Trophoblast cell (in vitro differentiated cells and primary cell): ENCODE results near the gene DTX4.
A peak's percentile ranks its signal among the peaks of the same experiment; 100 is the strongest.

Experiments
- DNase-seq, 2 donors: peaks; one replicate each; pipeline ENCODE4 v3.0.0-alpha.2; 2016
- H2AFZ ChIP-seq: 2 replicates; pipeline ENCODE4 v1.6.1; 2013; ENCODE audit warnings: low read length, moderate library complexity, mild to moderate bottlenecking; ENCODE audit not compliant: insufficient read depth, poor library complexity
- H2AK5ac ChIP-seq: 2 replicates; pipeline ENCODE4 v1.6.1; 2013; ENCODE audit warnings: mild to moderate bottlenecking, low read length
- H2BK120ac ChIP-seq: 2 replicates; pipeline ENCODE4 v1.6.1; 2013; ENCODE audit warnings: low read length, mild to moderate bottlenecking, moderate library complexity; ENCODE audit not compliant: insufficient read depth, poor library complexity
- H2BK12ac ChIP-seq: 2 replicates; pipeline ENCODE4 v1.6.1; 2013; ENCODE audit warnings: mild to moderate bottlenecking, low read length, moderate library complexity
- H2BK5ac ChIP-seq: 2 replicates; pipeline ENCODE4 v1.6.1; 2013; ENCODE audit warnings: low read length, low read depth, moderate library complexity, mild to moderate bottlenecking; ENCODE audit not compliant: poor library complexity
- H3K14ac ChIP-seq: 2 replicates; pipeline ENCODE4 v1.6.1; 2013; ENCODE audit warnings: mild to moderate bottlenecking, low read length
- H3K18ac ChIP-seq: 2 replicates; pipeline ENCODE4 v1.6.1; 2013; ENCODE audit warnings: mild to moderate bottlenecking, low read length
- H3K23ac ChIP-seq: 2 replicates; pipeline ENCODE4 v1.6.1; 2013; ENCODE audit warnings: low read length
- H3K27ac ChIP-seq: 2 replicates; pipeline ENCODE4 v1.5.1; 2013; ENCODE audit warnings: low read depth, mild to moderate bottlenecking, inconsistent platforms, low read length, moderate library complexity
- H3K27me3 ChIP-seq: 2 replicates; pipeline ENCODE4 v1.6.1; 2013; ENCODE audit warnings: inconsistent platforms, mild to moderate bottlenecking, low read length, moderate library complexity; ENCODE audit not compliant: insufficient read depth
- H3K36me3 ChIP-seq, 2 experiments: 1 replicate in 1 of 2; 2 replicates in 1 of 2; pipeline ENCODE4 v1.6.1; 2013; ENCODE audit warnings: low read length in 2 of 2, mild to moderate bottlenecking in 2 of 2, moderate library complexity in 1 of 2; ENCODE audit not compliant: insufficient read depth in 2 of 2, control insufficient read depth in 1 of 2
- H3K4ac ChIP-seq: 2 replicates; pipeline ENCODE4 v1.6.1; 2013; ENCODE audit warnings: low read depth, mild to moderate bottlenecking, low read length, moderate library complexity
- H3K4me1 ChIP-seq, 2 experiments: 1 replicate in 1 of 2; 2 replicates in 1 of 2; pipeline ENCODE4 v1.6.1; 2013; ENCODE audit warnings: low read length in 2 of 2, mild to moderate bottlenecking in 2 of 2, moderate library complexity in 1 of 2; ENCODE audit not compliant: insufficient read depth in 2 of 2, control insufficient read depth in 1 of 2
- H3K4me2 ChIP-seq: 2 replicates; pipeline ENCODE4 v1.6.1; 2013; ENCODE audit warnings: inconsistent platforms, mild to moderate bottlenecking, low read length, moderate library complexity
- H3K4me3 ChIP-seq: 2 replicates; pipeline ENCODE4 v1.5.1; 2013; ENCODE audit warnings: mild to moderate bottlenecking, low read depth, low read length, inconsistent platforms
- H3K79me1 ChIP-seq: one replicate; pipeline ENCODE4 v1.6.1; 2013; ENCODE audit warnings: low read length
- H3K79me2 ChIP-seq: 2 replicates; pipeline ENCODE4 v1.6.1; 2013; ENCODE audit warnings: low read length, mild to moderate bottlenecking; ENCODE audit not compliant: control insufficient read depth, insufficient read depth, poor library complexity
- H3K9ac ChIP-seq: 2 replicates; pipeline ENCODE4 v1.6.1; 2013; ENCODE audit warnings: mild to moderate bottlenecking, low read length
- H3K9me3 ChIP-seq: 2 replicates; pipeline ENCODE4 v1.6.1; 2013; ENCODE audit warnings: low read depth, mild to moderate bottlenecking, control low read depth, inconsistent platforms, low read length; ENCODE audit not compliant: insufficient read depth
- H4K12ac ChIP-seq: 2 replicates; pipeline ENCODE4 v1.6.1; 2013; ENCODE audit warnings: low read depth, mild to moderate bottlenecking, low read length, moderate library complexity
- H4K8ac ChIP-seq: 2 replicates; pipeline ENCODE4 v1.6.1; 2013; ENCODE audit warnings: low read depth, mild to moderate bottlenecking, low read length, moderate library complexity
- H4K91ac ChIP-seq: one replicate; pipeline ENCODE4 v1.6.1; 2013; ENCODE audit warnings: low read depth, mild to moderate bottlenecking, low read length, moderate library complexity
- WGBS: extraction: QIAGEN DNeasy Blood & Tissue Kit; methylation state at CpG from one replicate; pipeline ENCODE4 v1.1.7; 2013; ENCODE audit warnings: missing lambda C conversion rate; ENCODE audit not compliant: insufficient read length, insufficient coverage; ENCODE audit errors: extremely low coverage; 5-methylcytosine and 5-hydroxymethylcytosine counted together

The DTX4 gene

GRCh38 chr11:59243633-59244032 is 71.7 kb downstream of the DTX4 start:
- WGBS: no CpG with 5 or more reads among the region's 1 CpG
- no peaks in the 10 kb centered on the region for H3K9me3 ChIP-seq
- H3K4me1 ChIP-seq: no peaks in the 10 kb centered on the region

DNA sequence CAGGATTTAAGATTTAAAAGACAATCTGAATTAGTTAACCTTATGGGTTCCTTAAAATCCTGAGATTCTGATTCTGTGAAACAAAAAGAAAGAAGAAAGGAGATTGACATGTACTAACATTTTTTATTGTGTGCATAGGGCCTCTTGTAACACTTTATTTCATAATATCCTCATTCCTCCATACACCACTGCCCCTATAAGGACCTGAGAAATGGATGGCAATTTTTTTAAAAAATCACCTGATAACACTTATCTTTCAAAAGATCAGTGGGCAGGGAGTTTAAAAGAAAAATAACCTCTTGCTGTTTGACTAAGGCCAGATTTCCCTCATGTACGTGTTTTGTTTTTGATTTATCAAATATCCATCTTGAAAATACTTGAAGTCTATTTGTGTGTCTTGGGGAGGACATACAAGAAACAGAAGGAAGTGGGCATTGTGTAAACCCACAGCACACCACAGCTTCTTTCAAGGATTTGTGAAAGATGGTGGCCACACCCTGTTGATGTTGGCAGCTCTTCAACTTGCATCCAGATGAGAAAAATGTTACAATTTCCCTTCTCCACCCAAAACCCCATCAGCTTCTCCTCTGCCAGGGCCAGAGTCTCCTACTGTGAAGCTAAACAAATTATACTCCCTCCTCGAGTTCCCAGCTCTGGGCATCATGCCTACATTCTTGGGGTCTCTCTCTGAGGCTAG is 75.7 kb downstream of the DTX4 start:
- Histone ChIP-seq H4K12ac (no peak overlapping the region), H3K4me2 (no peak overlapping the region), H3K79me1 (no peaks in the 10 kb centered on the region), H3K9ac (no peak overlapping the region), H2BK120ac (no peak overlapping the region), H4K8ac (no peak overlapping the region), H3K23ac (no peak overlapping the region), H3K27ac (no peak overlapping the region), H4K91ac (no peak overlapping the region), H3K14ac (no peak overlapping the region), H3K4me3 (no peak overlapping the region), H3K9me3 (no peaks in the 10 kb centered on the region), H3K36me3 (no peaks in the 10 kb centered on the region), H2BK12ac (no peak overlapping the region), H3K4me1 (no peaks in the 10 kb centered on the region), H3K4ac (no peak overlapping the region), H3K79me2 (no peaks in the 10 kb centered on the region), H3K18ac (no peak overlapping the region), H2AFZ (no peak overlapping the region), H2AK5ac (no peak overlapping the region), H3K27me3 (no peaks in the 10 kb centered on the region), H2BK5ac (no peak overlapping the region)
- WGBS: no CpG with 5 or more reads among the region's 2 CpGs
- DNase-seq: peak in 1 of 2 donors; percentile 67

More at GRCh38 chr11:59243633-59244032, 71.7 kb downstream of the DTX4 start:
- no peak for DNase-seq
- Histone ChIP-seq H2AK5ac (no peak overlapping the region), H2AFZ (no peak overlapping the region), H3K27me3 (no peaks in the 10 kb centered on the region), H3K4ac (no peak overlapping the region), H2BK5ac (no peak overlapping the region), H2BK12ac (no peak overlapping the region), H3K18ac (no peak overlapping the region), H3K14ac (no peak overlapping the region), H3K23ac (no peak overlapping the region), H2BK120ac (no peak overlapping the region), H3K4me2 (no peak overlapping the region), H4K12ac (no peak overlapping the region), H4K91ac (no peak overlapping the region), H3K27ac (no peak overlapping the region), H3K79me1 (no peaks in the 10 kb centered on the region), H3K36me3 (no peaks in the 10 kb centered on the region), H3K4me3 (no peak overlapping the region), H3K79me2 (no peaks in the 10 kb centered on the region), H4K8ac (no peak overlapping the region), H3K9ac (no peak overlapping the region)

GRCh38 chr11:59249535-59249934 is 77.6 kb downstream of the DTX4 start:
- H3K4me1 ChIP-seq: no peaks in the 10 kb centered on the region
- H3K27ac ChIP-seq: no peak overlapping the region
- H2AFZ ChIP-seq: no peak overlapping the region
- no peaks in the 10 kb centered on the region for H3K36me3 ChIP-seq
- no peak overlapping the region for H3K4me3 ChIP-seq
- no peak overlapping the region for H4K12ac ChIP-seq
- no peak overlapping the region for H3K18ac ChIP-seq
- H3K9me3 ChIP-seq: no peaks in the 10 kb centered on the region
- H3K23ac ChIP-seq: no peak overlapping the region
- H3K79me2 ChIP-seq: no peaks in the 10 kb centered on the region
- no peak for DNase-seq
- H3K4me2 ChIP-seq: no peak overlapping the region
- H2BK120ac ChIP-seq: no peak overlapping the region
- no peak overlapping the region for H2BK5ac ChIP-seq
- no peaks in the 10 kb centered on the region for H3K79me1 ChIP-seq
- no peak overlapping the region for H4K91ac ChIP-seq
- H2BK12ac ChIP-seq: no peak overlapping the region
- H3K9ac ChIP-seq: no peak overlapping the region
- WGBS: no CpG with 5 or more reads among the region's 7 CpGs
- H3K14ac ChIP-seq: no peak overlapping the region
- H3K4ac ChIP-seq: no peak overlapping the region
- H3K27me3 ChIP-seq: no peaks in the 10 kb centered on the region
- H2AK5ac ChIP-seq: no peak overlapping the region
- H4K8ac ChIP-seq: no peak overlapping the region

- H2BK12ac ChIP-seq: no peak overlapping the region
- WGBS: no CpG with 5 or more reads among the region's 2 CpGs
These were observed 81.1 kb downstream of the DTX4 start for GRCh38 chr11:59253001-59253400.

More at GRCh38 chr11:59253001-59253400, 81.1 kb downstream of the DTX4 start:
- Histone ChIP-seq H3K9me3 (no peaks in the 10 kb centered on the region), H3K27ac (no peak overlapping the region), H4K91ac (no peak overlapping the region), H3K79me1 (no peaks in the 10 kb centered on the region), H3K4me2 (no peak overlapping the region), H3K36me3 (no peaks in the 10 kb centered on the region), H2AK5ac (no peak overlapping the region), H3K79me2 (no peaks in the 10 kb centered on the region), H3K4ac (no peak overlapping the region), H2BK120ac (no peak overlapping the region), H3K18ac (no peak overlapping the region), H3K27me3 (no peaks in the 10 kb centered on the region), H2AFZ (no peak overlapping the region), H2BK5ac (no peak overlapping the region), H4K8ac (no peak overlapping the region), H3K14ac (no peak overlapping the region), H4K12ac (no peak overlapping the region), H3K4me1 (peaks cover 3% of the 10 kb centered on the region in 2 experiments), H3K23ac (no peak overlapping the region), H3K4me3 (no peak overlapping the region), H3K9ac (no peak overlapping the region)
- peak; percentile 79 to 93 for DNase-seq
